SU-DHL-6 (cell line): Measurements from ENCODE around the gene LHB.
"Not testable (repeated sequence)": the region's sequence is repeated elsewhere in the genome, so short reads cannot be mapped to it uniquely, and the experiment has no call there.

Experiments used
- CTCF ChIP-seq: fragments of 200-600 bp; sonication (generic); IDR thresholded peaks from one replicate; pipeline ENCODE4 v1.5.1; 2017; ENCODE audit warnings: antibody characterized with exemption, mild to moderate bottlenecking, low read length, moderate library complexity; ENCODE audit not compliant: insufficient read depth, poor library complexity, severe bottlenecking
- EZH2phosphoT487 ChIP-seq: fragments of 200-600 bp; sonication (generic), shearing (Covaris generic); conservative IDR thresholded peaks from 2 replicates; pipeline ENCODE4 v1.6.1; 2018; ENCODE audit warnings: mild to moderate bottlenecking, antibody characterized with exemption, low read length, moderate library complexity, mixed read lengths

GRCh38 chr19:49038557-49039276, 21.8 kb upstream of the LHB start:
- not testable (repeated sequence) for TF ChIP-seq CTCF, EZH2phosphoT487
